ENCODE data around the gene PIP4P1. TPM values are rescaled to one million over a fixed set of nuclear protein-coding genes. Genes with fewer than 3 reads are reported as not detected.

The PIP4P1 gene
- total and polyA plus RNA-seq, 7 donors = 18.9 to 40.9 (median 28.0) TPM

DNA sequence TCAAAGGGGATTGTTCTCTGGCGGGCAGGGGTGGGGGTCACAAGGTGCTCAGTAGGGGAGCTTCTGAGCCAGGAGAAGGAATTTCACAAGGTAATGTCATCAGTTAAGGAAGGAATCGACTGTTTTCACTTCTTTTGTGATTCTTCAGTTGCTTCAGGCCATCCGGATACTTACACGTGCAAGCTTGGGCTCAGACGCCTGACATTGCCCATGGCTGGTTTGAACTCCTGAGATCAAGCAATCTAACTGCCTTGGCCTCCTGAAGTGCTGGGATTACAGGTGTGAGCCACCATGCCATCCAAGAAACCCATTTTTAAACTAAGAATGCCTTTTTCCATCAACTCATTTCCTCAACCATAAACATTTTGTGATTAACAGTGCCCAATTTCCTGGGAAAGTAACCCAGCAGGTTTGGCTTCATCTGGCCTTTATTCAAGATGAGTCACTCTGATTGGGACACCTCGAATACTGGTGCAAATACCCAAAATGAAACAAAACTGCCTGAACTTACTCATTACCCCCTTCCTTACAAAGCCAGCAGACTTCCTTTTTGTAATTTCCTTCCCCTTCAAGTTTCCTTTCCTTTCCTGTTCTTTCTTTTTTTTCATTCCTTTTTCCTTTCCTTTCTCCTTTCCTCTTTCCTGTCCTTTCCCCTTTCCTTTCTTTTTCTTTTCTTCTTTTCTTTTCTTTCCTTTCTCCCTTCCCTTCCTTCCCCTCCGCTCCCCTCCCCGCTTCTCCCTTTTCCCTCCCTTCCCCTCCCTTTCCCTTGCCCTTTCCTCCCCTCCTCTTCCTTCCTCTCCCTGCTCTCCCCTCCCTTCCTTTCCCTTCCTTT is 33.9 kb upstream of the PIP4P1 start:
- no peak overlapping the region for H3K27ac ChIP-seq
- H3K4me1 ChIP-seq = no peaks in the 10 kb centered on the region
- TF ChIP-seq POLR2AphosphoS5 (IDR thresholded peaks at IDR 0.05) (no peak), CTCF (IDR thresholded peaks at IDR 0.05) (no peak), EP300 (IDR thresholded peaks at IDR 0.05) (no peak), POLR2A (IDR thresholded peaks at IDR 0.05) (no peak)
- H3K4me3 ChIP-seq = no peak overlapping the region
- intact Hi-C loops (cut with DNase I) = no loop called here
- 81 to 82% methylated on average over 8 of the region's 8 CpGs for WGBS, 2 donors
- no peaks in the 10 kb centered on the region for H3K36me3 ChIP-seq
- H3K27me3 ChIP-seq = no peaks in the 10 kb centered on the region
- H3K9me3 ChIP-seq = no peaks in the 10 kb centered on the region
- DNase-seq = no peak

DNA sequence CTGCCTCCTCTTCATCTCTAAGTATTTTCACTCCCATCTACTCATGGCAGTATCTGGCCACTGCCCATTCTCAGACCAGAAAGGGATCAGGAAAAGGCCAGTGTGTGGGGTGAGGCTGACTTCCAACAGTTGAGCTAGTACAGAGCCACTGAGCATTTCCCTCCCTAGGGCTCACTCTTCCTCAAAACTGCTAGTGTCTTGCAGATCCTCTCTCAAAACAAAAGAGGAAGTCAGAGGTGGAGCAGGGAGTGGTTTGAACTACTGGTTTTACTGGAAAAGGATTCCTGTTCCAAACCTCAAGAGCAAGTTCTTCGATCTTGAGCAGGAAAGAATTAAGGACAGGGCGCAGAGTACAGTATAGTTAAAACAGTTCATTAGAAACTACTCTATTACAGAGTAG is 32.4 kb upstream of the PIP4P1 start:
- H3K36me3 ChIP-seq = no peaks in the 10 kb centered on the region
- DNase-seq = no peak
- no peak overlapping the region for H3K4me3 ChIP-seq
- 26 to 40% methylated on average over 2 of the region's 2 CpGs for WGBS, 2 donors
- H3K4me1 ChIP-seq = no peaks in the 10 kb centered on the region
- TF ChIP-seq CTCF (IDR thresholded peaks at IDR 0.05) = no peak
- TF ChIP-seq EP300 (IDR thresholded peaks at IDR 0.05) = no peak
- no peak for TF ChIP-seq POLR2A (IDR thresholded peaks at IDR 0.05)
- TF ChIP-seq POLR2AphosphoS5 (IDR thresholded peaks at IDR 0.05) = no peak
- H3K27me3 ChIP-seq = no peaks in the 10 kb centered on the region
- H3K9me3 ChIP-seq = no peaks in the 10 kb centered on the region
- intact Hi-C loops (cut with DNase I) = no loop called here
- no peak overlapping the region for H3K27ac ChIP-seq

DNA sequence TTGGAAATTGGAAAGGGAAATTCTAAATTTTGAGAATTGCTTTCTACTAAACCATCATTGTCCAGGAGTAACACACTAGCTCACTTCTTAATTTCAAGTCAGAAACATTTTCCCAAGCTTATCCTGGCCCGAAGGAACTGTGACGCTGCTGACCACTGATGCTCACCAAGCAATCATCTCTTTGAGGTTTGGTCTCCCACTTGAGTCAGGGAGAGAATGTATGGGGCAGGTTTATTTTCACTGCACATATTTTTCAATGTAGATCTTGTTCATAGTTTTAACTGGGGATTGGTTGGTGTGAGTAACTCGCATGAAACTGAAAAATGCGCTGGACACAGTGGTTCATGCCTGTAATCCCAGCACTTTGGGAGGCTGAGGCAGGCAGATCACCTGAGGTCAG is 31.3 kb upstream of the PIP4P1 start:
- no peaks in the 10 kb centered on the region for H3K9me3 ChIP-seq
- no peaks in the 10 kb centered on the region for H3K4me1 ChIP-seq
- no peak overlapping the region for H3K4me3 ChIP-seq
- H3K27ac ChIP-seq = no peak overlapping the region
- WGBS, 2 donors = 95 to 98% methylated on average over 4 of the region's 4 CpGs
- H3K27me3 ChIP-seq = no peaks in the 10 kb centered on the region
- H3K36me3 ChIP-seq = no peaks in the 10 kb centered on the region
- TF ChIP-seq POLR2A (IDR thresholded peaks at IDR 0.05) = no peak
- no peak for TF ChIP-seq CTCF (IDR thresholded peaks at IDR 0.05)
- intact Hi-C loops (cut with DNase I) = no loop called here
- no peak for DNase-seq

- WGBS, 2 donors = 64 to 68% methylated on average over 6 of the region's 6 CpGs
- TF ChIP-seq POLR2A (IDR thresholded peaks at IDR 0.05) (no peak), EP300 (IDR thresholded peaks at IDR 0.05) (no peak), CTCF (IDR thresholded peaks at IDR 0.05) (no peak), POLR2AphosphoS5 (IDR thresholded peaks at IDR 0.05) (no peak)
- Histone ChIP-seq H3K4me1 (no peaks in the 10 kb centered on the region), H3K27ac (no peak overlapping the region), H3K27me3 (no peaks in the 10 kb centered on the region), H3K9me3 (no peaks in the 10 kb centered on the region), H3K4me3 (no peak overlapping the region), H3K36me3 (no peaks in the 10 kb centered on the region)
- intact Hi-C loops (cut with DNase I) = no loop called here
- no peak for DNase-seq
Observed at GRCh38 chr14:20490563-20490962, 29.3 kb upstream of the PIP4P1 start.

All from sigmoid colon (tissue), 7 donors.